ENCODE measurements around the gene SHKBP1.
"Not testable (repeated sequence)": the region's sequence is repeated elsewhere in the genome, so short reads cannot be mapped to it uniquely, and the experiment has no call there.

SHKBP1 gene

DNA sequence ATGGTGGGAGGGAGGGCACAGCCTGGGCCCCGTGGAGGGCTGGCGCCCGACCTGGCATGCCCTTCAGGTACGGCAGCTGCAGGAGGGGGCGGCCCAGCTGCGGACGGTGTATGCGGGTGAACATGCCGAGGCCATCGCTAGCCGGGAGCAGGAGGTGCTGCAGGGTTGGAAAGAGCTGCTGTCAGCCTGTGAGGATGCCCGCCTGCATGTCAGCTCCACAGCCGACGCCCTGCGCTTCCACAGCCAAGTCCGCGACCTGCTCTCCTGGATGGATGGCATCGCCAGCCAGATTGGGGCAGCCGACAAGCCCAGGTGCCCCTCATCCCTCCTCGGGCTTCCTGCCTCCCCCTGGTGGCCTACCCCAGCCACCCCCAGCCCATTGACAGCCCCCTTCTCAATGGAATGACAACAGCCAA, 16.6 kb upstream of the SHKBP1 start:
- Histone ChIP-seq H3K9ac (ENCODE audit: low read length) (no peak overlapping the region), H4K20me1 (ENCODE audit: insufficient read depth, low read length) (no peaks in the 10 kb centered on the region), H3K4me2 (ENCODE audit: low read length) (no peak overlapping the region), H3K36me3 (replicated peaks; ENCODE audit: low read depth, low read length) (no peaks in the 10 kb centered on the region), H3K4me1 (ENCODE audit: low read length) (no peaks in the 10 kb centered on the region), H3K27ac (ENCODE audit: low read length) (no peak overlapping the region), H2AFZ (ENCODE audit: low read depth, low read length) (no peak overlapping the region), H3K79me2 (ENCODE audit: low read length) (no peaks in the 10 kb centered on the region), H3K4me3 (ENCODE audit: low read length) (no peak overlapping the region), H3K9me3 (ENCODE audit: insufficient read depth, low read length) (no peaks in the 10 kb centered on the region), H3K27me3 (ENCODE audit: low read depth, low read length) (no peaks in the 10 kb centered on the region; the same call in 1 of the 2 replicates)
- no peak for TF ChIP-seq EZH2phosphoT487 (IDR thresholded peaks at IDR 0.05; ENCODE audit: low read depth)
- TF ChIP-seq, protein P1, sequence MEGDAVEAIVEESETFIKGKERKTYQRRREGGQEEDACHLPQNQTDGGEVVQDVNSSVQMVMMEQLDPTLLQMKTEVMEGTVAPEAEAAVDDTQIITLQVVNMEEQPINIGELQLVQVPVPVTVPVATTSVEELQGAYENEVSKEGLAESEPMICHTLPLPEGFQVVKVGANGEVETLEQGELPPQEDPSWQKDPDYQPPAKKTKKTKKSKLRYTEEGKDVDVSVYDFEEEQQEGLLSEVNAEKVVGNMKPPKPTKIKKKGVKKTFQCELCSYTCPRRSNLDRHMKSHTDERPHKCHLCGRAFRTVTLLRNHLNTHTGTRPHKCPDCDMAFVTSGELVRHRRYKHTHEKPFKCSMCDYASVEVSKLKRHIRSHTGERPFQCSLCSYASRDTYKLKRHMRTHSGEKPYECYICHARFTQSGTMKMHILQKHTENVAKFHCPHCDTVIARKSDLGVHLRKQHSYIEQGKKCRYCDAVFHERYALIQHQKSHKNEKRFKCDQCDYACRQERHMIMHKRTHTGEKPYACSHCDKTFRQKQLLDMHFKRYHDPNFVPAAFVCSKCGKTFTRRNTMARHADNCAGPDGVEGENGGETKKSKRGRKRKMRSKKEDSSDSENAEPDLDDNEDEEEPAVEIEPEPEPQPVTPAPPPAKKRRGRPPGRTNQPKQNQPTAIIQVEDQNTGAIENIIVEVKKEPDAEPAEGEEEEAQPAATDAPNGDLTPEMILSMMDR (IDR thresholded peaks at IDR 0.05; ENCODE audit: low read depth, low read length) = no peak

DNA sequence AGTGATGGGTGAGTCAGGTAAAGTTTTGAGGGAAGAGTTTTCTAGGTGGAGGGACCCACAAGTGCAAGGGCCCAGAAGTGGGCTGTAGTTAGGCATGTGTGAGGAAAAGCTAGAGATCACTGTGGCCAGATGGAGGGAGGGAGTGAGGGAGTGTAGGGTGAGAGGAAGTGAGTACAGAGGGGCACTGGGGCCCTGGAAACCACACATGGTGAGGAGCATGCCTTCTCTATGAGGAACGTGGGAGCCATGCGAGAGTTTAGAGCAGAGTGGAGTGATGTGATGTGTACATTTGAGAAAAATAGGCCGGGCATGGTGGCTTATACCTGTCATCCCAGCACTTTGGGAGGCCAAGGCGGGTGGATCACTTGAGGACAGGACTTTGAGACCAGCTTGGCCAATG, 14.7 kb upstream of the SHKBP1 start:
- Histone ChIP-seq H3K79me2 (ENCODE audit: low read length) (no peaks in the 10 kb centered on the region), H3K4me2 (ENCODE audit: low read length) (no peak overlapping the region), H3K27me3 (ENCODE audit: low read depth, low read length) (no peaks in the 10 kb centered on the region; the same call in 1 of the 2 replicates), H3K27ac (ENCODE audit: low read length) (no peak overlapping the region), H3K9ac (ENCODE audit: low read length) (no peak overlapping the region), H3K9me3 (ENCODE audit: insufficient read depth, low read length) (no peaks in the 10 kb centered on the region), H3K4me1 (ENCODE audit: low read length) (no peaks in the 10 kb centered on the region), H4K20me1 (ENCODE audit: insufficient read depth, low read length) (no peaks in the 10 kb centered on the region), H3K36me3 (replicated peaks; ENCODE audit: low read depth, low read length) (no peaks in the 10 kb centered on the region), H2AFZ (ENCODE audit: low read depth, low read length) (no peak overlapping the region), H3K4me3 (ENCODE audit: low read length) (no peak overlapping the region)
- TF ChIP-seq, protein P1 (IDR thresholded peaks at IDR 0.05; ENCODE audit: low read depth, low read length) = no peak
- no peak for TF ChIP-seq EZH2phosphoT487 (IDR thresholded peaks at IDR 0.05; ENCODE audit: low read depth)

DNA sequence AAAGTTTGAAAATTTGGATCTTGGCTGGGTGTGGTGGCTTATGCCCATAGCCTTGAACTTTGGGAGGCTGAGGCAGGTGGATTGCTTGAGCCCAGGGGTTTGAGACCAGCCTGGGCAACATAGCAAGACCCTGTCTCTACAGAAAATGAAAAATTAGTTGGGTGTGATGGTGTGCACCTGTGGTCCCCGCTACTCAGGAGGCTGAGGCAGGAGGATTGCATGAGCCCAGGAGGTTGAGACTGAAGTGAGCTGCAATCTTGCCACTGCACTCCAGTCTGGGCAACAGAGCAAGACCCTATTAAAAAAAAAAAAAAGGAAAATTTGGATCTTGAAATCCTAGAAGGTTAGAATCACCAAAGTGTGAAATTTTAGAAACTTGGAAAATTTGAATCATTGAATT, 12.1 kb upstream of the SHKBP1 start:
- not testable (repeated sequence) for H3K4me1 ChIP-seq (ENCODE audit: low read length); H4K20me1 ChIP-seq (ENCODE audit: insufficient read depth, low read length); H3K79me2 ChIP-seq (ENCODE audit: low read length); H3K9ac ChIP-seq (ENCODE audit: low read length); H3K9me3 ChIP-seq (ENCODE audit: insufficient read depth, low read length); H3K4me2 ChIP-seq (ENCODE audit: low read length); H3K27ac ChIP-seq (ENCODE audit: low read length); H3K4me3 ChIP-seq (ENCODE audit: low read length); H3K27me3 ChIP-seq (ENCODE audit: low read depth, low read length); H3K36me3 ChIP-seq (replicated peaks; ENCODE audit: low read depth, low read length); H2AFZ ChIP-seq (ENCODE audit: low read depth, low read length)

- no peak overlapping the region for H3K9ac ChIP-seq (ENCODE audit: low read length)
- H3K4me3 ChIP-seq (ENCODE audit: low read length) = no peak overlapping the region
Observed at GRCh38 chr19:40565355-40565754, 11.3 kb upstream of the SHKBP1 start.

More at GRCh38 chr19:40565355-40565754, 11.3 kb upstream of the SHKBP1 start:
- Histone ChIP-seq H3K9me3 (ENCODE audit: insufficient read depth, low read length) (no peaks in the 10 kb centered on the region), H3K4me2 (ENCODE audit: low read length) (no peak overlapping the region), H3K27me3 (ENCODE audit: low read depth, low read length) (no peaks in the 10 kb centered on the region; the same call in 1 of the 2 replicates), H4K20me1 (ENCODE audit: insufficient read depth, low read length) (no peaks in the 10 kb centered on the region), H3K36me3 (replicated peaks; ENCODE audit: low read depth, low read length) (no peaks in the 10 kb centered on the region), H2AFZ (ENCODE audit: low read depth, low read length) (no peak overlapping the region), H3K4me1 (ENCODE audit: low read length) (peaks cover 3% of the 10 kb centered on the region; the same call in 1 of the 2 replicates), H3K27ac (ENCODE audit: low read length) (no peak overlapping the region), H3K79me2 (ENCODE audit: low read length) (no peaks in the 10 kb centered on the region)
- no peak for TF ChIP-seq EZH2phosphoT487 (IDR thresholded peaks at IDR 0.05; ENCODE audit: low read depth)
- TF ChIP-seq, protein P1 (IDR thresholded peaks at IDR 0.05; ENCODE audit: low read depth, low read length) = no peak

Measured in OCI-LY3 (cell line).